NCI-H69 (cell line): ENCODE measurements around the gene ZNF433.

Experiments
- DNase-seq: peaks from one replicate; lab custom pipeline; 2025; lab: John Stamatoyannopoulos, UW

ZNF433 gene

DNA sequence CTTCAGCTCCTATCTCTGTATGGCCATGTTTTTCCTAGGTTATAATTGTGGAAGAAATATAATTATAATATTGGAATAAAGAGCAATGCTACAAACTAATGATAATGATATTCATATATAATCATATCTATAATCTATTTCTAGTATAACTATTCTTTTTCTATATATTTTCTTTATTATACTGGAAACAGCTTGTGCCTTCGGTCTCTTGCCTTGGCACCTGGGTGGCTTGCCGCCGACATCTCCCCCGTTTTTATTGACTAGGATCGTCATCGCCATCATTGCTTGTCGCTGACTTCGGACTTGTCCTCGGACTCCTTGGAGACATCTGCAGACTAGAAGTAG lies 46.4 kb downstream of the ZNF433 start:
- DNase-seq, result no peak

- DNase-seq, result peak; percentile 98
Observed at GRCh38 chr19:11987405-11988281, 47.8 kb downstream of the ZNF433 start.

DNA sequence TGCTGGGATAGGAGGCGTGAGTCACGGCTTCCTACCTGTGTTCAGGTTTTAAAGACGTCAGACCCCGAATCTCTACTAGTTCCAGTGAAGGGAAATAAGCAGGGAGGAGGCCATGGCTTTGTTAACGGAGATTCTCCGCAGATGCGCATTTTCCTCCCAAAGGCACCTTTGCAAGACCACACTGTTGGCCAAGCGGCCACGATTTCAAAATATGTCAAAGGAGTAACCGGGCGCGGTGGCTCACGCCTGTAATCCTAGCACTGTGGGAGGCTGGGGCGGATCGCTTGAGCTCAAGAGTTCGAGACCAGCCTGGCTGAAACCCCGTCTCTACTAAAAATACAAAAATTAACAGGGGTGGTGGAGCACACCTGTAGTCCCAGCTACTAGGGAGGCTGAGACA lies 48.7 kb downstream of the ZNF433 start:
- no peak for DNase-seq

DNA sequence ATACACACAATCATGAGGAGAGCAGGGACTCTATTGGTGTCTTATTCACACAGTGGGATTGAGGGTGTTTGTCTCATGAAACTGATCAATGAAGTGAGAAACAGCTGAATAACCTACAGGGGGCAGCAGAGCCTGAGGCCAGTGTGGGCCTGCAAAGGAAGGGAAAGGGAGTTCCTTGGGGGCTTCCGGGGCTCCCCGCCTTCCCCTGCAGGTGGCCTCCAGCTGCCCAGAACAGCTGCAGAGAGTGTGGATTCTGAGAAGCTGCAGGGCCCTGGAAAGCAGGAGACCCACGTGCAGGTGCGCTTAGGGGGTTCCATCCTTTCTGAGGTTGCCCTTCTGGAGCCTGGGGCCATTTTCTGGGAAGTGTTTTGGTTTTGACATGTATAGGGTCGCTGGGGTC lies 50.5 kb downstream of the ZNF433 start:
- DNase-seq, result peak; percentile 52

- no peak for DNase-seq
Observed at GRCh38 chr19:11982526-11982925, 53.0 kb downstream of the ZNF433 start.

GRCh38 chr19:11979527-11979926 lies 56.0 kb downstream of the ZNF433 start:
- no peak for DNase-seq

GRCh38 chr19:11978492-11979100 lies 56.9 kb downstream of the ZNF433 start:
- DNase-seq, result no peak

DNA sequence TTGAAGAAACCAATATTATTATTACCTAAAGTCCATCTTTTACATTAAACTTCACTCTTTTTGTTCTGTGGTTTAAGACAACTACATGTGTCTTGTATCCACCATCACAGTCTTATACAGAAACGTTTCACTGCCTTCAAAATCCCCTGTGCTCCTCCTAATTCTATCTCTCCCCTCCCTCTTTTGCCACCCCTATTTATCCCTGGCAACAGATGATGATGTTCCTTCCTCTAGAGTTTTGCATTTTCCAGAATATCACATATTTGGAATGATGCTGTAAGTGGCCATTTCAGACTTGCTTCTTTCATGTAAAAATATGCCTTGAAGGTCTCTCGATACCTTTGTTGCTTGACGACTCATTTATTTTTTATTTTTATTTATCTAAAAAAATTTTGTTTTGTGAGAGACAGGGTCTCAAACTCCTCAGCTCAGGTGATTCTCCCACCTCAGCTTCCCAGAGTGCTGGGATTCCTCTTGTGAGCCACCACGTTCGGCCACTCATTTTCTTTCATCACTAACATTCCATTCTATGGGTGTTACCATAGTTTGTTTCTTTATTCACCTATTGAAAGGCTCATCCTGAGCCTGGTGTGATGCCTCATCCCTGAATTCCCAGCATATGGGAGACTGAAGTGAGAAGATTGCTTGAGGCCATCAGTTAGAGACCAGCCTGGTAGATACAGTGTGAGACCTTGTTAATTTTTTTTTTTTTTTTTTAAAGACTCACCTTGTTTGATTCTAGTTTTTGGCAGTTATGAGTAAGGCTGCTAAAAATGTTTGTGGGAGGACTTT lies 62.3 kb downstream of the ZNF433 start:
- no peak for DNase-seq

DNA sequence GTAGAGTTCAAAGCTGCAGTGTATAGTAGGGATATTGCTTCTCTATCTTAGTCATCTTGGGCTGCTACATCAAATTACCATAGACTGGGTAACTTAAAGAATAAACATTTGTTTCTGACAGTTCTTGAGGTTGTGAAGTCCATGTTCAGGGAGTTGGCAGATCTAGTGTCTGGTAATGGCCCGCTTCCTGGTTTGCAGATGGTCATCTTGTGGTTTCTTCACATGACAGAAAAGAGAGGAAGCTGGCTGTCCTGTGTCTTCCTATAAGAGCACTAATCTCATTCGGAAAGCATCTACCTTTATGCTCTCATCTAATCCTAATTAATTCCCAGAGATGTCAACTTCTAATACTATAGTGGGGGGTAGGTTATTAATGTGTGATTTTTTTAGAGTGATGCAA lies 64.4 kb downstream of the ZNF433 start:
- no peak for DNase-seq

DNA sequence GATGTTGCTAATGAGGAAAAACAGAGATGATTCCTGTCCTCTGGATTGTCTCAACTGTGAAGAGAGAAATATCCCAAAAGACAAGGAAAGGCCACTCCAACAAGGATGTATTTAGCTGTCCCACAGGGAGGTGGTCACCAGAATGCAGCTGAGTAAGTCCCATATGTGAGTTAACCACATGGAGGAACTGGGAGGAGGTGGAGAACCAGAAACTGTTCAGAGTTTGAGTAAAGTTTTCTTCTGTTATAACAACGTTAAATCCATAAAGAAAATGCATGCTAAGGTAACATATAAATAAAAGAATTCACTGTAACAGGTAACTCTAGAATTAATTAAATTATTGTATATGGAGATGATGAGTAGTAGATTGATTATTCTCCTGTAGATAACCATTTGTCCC lies 65.3 kb downstream of the ZNF433 start:
- DNase-seq, result no peak

DNA sequence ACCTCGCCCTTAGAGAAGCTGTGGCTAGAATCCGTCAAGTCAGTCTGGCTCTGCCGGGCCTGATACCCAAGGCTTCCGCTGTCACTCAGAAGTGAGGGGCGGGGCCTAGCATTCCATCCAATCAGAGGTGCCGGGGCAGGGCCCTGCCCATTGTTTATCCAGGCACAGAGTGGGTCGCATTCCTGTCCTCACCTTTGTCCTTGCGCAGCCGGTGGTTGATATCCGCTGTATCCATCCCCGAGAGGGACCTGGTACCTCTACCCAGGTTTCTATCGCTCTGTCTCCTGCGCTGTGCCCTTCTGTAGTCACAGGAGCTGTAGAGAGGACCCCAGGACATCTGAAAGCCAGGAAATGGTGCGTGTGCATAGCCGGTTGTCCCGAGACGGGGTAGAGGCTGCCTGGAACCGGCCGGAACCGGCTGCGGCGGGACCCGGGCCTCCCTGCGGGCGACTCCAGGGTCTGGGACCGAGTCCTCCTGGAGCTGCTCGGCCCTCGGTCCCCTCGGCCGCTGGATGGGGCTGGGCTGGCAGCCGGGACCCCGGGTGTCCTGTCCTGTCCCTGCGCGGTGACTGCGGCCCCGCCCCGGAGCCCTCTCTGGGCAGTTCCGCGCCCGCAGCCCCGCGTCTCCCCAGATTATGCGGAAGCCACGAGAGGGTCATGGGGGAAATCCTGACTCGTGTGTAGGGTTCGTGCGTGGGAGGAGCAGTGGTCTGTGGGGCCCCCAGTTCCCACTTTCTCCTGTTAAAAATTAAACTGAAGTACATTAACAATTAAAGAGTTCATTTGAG lies 70.4 kb downstream of the ZNF433 start, which contains the start of gene ZNF763:
Gene ZNF763, plus strand, starts transcription at position 183 of the 788 bp plus-strand sequence. Its CDS starts 169 bp downstream, at position 352.
- peak; percentile 55 for DNase-seq
